Stimulated activated CD4-positive, alpha-beta T cell treated with anti-CD3 and anti-CD28 coated beads, Interleukin-12 subunit alpha, Interleukin-12 subunit beta, amount 100 ng/mL, for 24 hours (primary cell): ENCODE results near the gene CTNNA3.
"Not testable (repeated sequence)": the region's sequence is repeated elsewhere in the genome, so short reads cannot be mapped to it uniquely, and the experiment has no call there.

Source experiments
- DNase-seq, 2 experiments: peaks; one replicate each; pipeline ENCODE4 v3.0.0-alpha.2; 2020; ENCODE audit warnings: low read depth in 2 of 2

CTNNA3 gene

DNA sequence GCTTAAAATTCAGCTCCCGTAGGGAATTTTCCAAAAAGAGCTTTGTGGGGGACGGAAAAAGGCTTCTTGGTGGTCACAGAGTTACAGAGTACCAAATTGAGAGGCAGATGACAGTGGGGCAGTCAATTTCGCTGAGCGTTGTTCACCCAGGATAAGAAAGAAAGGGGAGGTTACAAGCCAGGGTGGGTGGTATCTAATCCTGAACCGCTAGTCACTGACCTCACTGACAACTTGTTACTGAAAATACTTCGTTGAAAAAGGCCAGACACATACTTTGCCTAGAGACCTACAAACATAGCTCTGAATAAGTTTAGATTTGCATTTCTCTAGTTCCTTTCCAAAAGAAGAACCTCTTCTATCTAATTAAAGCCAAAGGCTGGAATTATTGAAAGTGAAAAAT lies at the start of gene CTNNA3:
TSS of gene CTNNA3 (minus strand) at position 167 of the 400 bp plus-strand sequence.
- DNase-seq, result no peak

DNA sequence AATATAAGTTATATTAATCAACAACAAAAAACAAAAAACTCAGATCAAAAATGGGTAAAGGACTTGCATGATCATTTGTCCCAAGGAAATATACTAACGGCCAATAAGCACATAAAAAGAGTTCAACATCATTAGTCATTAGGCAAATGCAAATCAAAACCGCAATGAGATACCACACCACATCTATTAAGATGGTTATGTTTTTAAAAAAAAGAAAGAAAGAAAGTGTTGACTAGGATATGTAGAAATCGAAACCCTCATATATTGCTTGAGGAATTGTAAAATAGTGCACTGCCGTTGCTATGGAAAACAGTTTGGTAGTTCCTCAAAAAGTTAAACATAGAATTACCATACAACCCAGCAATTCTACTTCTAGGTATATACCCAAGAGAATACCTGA lies 39.4 kb upstream of the CTNNA3 start:
- DNase-seq, result no peak

DNA sequence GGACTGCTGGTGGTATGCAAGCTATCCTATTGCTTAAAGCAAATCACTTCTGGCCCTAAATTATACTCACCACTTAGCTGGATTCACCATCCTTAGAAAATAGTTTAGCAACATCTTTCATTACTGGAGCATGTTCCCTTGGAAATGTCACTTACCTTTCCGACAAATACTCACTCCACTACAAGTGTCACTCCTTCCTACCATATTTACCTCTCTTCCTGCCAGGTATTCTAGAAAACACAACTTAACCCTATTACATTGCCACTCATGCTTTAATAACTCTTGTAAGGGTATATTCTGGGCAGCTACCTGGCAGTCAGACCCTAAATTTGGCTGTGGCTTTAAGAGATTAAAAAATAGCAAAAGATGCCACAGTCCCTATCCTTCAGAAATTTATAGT lies 37.5 kb upstream of the CTNNA3 start:
- DNase-seq, result no peak

DNA sequence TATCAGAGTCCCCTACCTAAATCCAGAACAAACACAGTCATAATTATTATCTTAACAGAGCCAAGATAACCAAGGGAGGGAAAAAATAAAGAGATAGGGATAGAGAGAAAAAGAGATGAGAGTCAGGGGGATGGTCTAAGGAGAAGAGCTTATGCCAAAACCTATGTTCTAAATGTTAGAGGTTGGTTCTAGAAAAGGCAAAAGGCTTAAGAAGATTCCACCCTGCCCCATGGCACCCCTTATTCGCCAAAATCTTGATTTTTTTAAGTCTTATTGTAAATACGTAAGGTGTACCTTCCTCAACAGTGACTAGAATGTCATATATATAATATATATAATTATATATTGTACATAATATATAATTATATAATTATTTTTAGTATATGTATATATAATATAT lies 29.6 kb upstream of the CTNNA3 start:
- no peak for DNase-seq

DNA sequence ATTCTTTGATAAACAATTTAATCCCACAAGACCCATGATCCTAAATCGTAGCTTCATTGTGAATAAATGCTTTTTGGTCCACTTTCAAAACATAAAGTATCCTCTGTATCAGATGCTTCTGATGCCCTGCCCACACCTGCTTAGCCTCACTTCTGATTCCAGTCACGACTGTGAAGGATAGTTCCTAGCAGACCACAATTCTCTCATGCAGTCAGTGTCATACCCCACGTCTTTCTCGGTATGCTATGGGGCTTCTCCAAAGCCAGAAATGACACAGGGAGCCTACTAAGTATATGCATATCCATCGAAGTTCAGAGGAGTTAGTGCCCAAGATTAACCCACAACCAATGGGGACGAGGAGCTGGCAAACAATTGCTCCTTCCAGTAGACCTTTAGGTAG lies 27.6 kb upstream of the CTNNA3 start:
- no peak for DNase-seq

DNA sequence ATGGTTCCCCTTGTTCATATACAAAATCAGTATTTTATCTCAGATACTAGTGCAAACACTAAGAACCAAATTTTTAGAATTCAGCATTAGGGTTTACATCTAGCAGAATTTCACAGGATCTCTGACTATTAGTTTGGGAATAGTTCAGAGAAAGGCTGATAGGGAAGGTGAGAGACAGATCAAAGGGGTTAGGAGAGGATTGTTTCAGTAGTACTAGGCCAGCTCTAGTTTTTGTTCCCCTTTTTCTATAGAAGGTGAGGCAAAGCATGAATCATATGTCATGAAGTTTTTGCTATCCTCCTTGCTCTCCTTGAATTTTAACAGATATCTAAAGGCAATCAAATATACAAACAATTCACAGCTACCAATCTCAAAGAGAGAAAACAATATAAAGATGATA lies 26.1 kb upstream of the CTNNA3 start:
- DNase-seq, result no peak

DNA sequence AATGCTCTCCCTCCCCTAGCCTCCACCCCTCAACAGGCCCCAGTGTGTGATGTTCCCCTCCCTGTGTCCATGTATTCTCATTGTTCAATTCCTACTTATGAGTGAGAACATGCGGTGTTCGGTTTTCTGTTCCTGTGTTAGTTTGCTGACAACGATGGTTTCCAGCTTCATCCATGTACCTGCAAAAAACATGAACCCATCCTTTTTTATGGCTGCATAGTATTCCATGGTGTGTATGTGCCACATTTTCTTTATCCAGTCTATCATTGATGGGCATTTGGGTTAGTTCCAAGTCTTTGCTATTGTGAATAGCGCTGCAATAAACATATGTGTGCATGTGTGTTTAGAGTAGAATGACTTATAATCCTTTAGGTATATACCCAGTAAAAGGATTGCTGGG lies 20.5 kb upstream of the CTNNA3 start:
- not testable (repeated sequence) for DNase-seq

DNA sequence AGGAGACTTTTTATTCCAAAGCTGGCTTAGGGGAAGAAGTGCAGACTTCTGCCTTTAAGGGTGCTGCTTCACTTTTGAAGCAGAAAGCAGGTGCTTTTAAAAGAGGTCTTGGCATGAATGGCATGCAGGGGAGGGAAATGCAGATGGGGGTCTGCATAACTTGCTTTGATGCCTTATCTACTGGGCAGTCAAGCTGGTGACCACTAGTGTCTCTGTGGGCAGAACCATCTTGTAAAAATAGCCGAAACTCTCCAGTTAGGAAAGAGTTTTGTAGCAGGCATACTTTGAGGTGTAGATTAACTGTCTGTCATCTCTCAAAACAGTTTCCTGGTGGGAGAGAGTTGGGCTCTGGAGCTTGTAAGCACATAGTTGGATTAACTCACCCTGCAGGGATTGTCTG lies 9.9 kb upstream of the CTNNA3 start:
- DNase-seq, result no peak

DNA sequence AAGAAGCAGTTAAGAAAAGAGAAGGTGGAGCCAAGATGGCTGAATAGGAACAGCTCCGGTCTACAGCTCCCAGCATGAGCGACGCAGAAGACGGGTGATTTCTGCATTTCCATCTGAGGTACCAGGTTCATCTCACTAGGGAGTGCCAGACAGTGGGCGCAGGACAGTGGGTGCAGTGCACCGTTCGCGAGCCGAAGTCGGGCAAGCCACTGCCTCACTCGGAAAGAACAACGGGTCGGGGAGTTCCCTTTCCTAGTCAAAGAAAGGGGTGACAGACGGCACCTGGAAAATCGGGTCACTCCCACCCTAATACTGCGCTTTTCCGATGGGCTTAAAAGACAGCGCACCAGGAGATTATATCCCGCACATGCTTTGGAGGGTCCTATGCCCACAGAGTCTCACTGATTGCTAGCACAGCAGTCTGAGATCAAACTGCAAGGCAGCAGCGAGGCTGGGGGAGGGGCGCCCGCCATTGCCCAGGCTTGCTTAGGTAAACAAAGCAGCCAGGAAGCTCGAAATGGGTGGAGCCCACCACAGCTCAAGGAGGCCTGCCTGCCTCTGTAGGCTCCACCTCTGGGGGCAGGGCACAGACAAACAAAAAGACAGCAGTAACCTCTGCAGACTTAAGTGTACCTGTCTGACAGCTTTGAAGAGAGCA lies 3.7 kb upstream of the CTNNA3 start:
- not testable (repeated sequence) for DNase-seq

DNA sequence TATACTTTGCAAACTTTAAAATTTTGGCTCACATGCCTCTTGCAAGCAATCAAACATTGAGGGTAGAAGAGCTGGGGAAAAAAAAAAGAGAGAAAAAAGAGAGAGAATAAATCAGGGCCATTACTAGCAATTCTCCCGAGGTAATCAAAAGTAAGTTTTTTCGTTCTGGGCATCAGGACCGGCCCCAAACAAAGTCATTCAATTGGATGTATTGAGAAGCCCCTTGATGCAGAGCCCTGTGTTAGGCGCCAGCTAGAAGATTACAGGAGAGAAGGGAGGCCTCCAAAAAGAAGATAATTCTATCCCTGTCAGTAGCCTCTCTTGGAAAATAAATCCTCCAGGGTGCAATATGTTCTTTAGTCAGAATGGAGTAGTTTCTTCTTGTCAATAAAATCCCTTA lies 2.2 kb upstream of the CTNNA3 start:
- no peak for DNase-seq

DNA sequence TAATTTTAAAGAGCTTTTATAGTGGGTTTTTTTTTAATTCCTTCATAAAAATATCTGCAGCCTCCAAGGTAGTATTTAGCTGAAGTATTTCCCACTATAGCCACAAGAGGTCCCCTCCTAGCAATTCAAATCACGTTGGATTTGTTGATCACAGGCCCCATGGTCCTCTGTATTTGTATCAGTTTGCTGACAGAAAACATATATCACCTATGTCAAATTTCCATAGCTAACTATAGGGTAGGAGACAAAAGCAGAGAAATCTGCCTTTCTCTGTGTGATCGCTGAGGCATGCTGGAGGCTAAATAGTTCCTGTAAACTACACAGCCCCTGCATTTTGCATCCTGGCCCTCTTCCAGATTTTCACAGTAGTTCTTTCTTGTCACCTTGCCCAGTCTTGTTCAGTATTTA lies 1.7 kb upstream of the CTNNA3 start:
- DNase-seq, result no peak

DNA sequence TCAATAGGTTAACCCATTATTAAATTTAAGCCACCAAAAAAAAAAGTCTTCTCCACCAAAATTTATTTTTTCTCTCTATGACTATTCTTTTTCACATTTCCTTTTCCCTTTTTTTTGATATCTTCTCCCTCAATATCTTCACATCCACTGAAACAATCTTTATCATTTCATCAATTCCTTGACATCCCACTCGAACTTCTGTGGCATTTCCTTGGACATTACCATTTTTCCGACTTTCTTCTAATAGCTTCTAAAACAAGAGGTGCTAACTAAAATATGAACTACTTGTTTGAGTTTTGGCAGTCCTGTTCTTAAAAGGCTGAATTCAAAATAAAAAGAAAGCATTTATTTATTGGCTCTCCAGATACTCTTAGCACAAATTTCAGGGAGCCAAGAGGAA lies 684 bp upstream of the CTNNA3 start:
- DNase-seq, result no peak

DNA sequence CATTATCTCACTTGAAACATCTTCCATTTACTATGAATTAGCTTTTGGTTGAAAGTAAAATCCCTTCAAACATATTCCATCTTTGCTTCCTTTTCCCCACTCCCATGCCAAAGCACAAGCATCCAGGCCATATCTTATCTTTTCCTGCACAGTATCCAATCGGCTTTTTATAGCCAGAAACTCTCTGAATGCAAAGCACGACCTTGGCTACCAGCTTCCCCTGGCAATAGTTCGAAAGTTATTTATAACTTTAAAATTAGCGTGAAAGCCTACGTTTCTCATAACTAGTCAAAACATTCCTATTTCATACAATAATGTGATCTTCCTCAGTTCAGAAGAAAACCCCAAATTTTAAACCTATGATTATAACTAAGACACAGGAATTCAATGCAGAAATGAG lies 440 bp downstream of the CTNNA3 start:
- no peak for DNase-seq

DNA sequence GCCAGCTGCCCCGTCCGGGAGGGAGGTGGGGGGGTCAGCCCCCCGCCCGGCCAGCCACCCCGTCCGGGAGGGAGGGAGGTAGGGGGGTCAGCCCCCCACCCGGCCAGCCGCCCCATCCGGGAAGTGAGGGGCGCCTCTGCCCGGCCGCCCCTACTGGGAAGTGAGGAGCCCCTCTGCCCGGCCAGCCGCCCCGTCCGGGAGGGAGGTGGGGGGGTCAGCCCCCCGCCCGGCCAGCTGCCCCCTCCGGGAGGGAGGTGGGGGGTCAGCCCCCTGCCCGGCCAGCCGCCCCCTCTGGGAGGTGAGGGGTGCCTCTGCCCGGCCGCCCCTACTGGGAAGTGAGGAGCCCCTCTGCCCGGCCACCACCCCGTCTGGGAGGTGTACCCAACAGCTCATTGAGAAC lies 4.1 kb downstream of the CTNNA3 start:
- not testable (repeated sequence) for DNase-seq

DNA sequence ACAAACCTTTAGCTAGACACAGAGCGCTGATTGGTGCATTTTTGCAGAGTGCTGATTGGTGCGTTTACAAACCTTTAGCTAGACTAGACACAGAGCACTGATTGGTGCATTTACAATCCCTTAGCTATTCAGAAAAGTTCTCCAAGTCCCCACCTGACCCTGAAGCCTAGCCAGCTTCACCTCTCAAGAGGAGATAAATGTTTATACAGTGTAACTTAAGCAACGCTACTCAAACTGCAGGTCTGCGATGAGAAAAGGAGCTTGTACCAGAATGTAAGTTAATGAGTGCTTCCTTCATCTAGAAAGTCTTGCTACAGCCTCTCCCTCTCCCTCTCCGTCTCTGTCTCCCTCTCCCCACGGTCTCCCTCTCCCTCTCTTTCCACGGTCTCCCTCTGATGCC lies 5.5 kb downstream of the CTNNA3 start:
- not testable (repeated sequence) for DNase-seq

DNA sequence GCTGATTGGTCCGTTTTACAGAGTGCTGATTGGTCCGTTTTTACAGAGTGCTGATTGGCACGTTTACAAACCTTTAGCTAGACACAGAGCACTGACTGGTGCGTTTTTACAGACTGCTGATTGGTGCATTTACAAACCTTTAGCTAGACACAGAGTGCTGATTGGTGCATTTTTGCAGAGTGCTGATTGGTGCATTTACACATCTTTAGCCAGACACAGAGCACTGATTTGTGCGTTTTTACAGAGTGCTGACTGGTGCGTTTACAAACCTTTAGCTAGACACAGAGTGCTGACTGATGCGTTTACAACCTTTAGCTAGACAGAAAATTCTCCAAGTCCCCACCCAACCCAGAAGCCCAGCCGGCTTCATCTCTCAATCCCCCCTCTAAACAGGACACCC lies 11.9 kb downstream of the CTNNA3 start:
- DNase-seq, result not testable (repeated sequence)

DNA sequence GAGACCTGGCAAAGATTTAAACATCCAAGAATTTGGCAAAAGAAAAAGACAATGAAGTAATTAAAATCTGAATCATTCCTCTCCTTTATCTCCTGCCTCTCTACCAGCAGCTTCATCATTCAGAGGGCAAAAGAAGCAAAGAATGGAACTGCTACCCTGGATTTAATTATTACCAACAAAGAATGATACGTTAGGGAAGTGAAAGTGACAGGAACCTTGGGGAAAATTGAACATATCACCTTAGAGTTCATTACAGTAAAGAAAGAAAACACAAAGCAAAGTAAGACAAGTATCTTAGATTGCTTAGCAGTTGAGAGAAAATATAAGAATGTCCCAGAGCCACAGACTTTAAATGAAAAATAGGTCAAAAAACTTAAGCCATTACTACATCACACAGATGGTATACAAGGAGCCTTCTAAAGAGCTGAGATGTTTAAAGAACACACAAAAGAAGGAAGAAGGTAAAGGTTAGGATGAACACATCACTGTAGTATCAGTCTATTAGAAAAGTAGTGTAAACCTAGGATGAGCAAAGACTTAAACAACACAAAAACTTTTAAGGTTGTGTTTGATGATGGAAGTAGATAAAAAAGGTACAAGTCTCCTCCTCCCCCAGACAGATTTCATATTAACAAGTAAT lies 17.5 kb downstream of the CTNNA3 start:
- DNase-seq, result no peak

DNA sequence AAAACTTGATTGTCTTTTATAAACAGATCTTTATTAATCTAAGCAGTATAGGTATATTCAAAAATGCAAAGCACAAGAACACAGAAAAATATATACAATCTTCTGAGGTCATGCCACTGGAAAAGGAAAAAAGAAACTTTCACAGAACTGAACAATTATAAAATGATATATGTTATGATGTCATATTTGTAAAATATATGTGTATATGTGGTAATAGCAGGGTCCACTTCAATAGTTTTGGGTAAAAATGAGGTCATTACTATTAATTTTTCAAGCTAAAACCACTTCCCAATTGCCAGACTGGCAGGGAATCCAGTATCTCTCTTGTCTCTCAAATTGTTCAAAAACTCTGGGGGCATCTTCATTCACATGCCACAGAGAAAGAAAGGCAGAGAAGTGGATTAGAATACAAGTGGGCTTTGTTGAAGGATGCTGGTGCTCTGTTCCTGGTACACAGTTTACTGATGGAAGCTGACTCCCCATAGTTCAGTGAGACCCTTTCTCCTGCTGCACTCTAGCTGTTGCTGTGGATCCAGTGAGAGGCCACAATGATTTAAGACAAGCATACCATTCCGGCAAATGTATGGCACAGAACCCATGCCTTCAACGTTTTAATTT lies 19.7 kb downstream of the CTNNA3 start:
- no peak for DNase-seq

DNA sequence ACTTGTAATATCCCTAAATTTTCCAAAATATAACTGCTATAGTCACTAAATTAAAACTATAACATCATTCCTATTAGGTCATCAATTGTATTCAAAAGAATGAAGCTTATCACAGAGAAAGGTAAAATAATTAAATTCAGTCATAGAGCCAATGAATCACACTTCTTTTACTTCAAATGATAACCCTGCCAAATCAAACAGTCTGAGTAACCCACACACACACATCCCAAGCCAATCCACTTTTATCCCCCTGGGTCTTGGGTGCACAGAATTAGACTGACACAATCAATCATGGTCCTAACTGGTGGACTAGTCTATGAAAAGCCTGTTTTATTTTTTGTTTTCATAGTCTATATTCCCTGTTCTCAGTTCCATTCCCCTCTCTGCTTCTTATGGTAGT lies 25.6 kb downstream of the CTNNA3 start:
- DNase-seq, result no peak

DNA sequence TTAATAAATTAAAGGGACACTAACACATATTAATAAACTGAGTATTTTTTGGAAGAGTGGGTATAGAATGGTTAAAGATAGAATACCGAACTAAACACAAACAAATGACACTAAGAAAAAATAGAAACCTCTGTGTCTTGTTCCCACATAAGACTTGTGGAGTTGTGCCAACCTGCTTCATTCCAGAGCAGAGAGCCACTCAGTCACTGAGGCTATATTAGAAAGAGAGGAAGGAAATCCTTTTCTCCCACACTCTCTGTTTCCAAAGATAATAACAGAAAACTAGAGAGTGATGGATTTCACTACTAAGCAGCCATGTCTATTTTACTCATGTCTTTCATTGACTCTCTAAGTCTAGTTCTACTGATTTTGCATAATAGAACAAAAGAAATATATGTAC lies 26.0 kb downstream of the CTNNA3 start:
- no peak for DNase-seq

DNA sequence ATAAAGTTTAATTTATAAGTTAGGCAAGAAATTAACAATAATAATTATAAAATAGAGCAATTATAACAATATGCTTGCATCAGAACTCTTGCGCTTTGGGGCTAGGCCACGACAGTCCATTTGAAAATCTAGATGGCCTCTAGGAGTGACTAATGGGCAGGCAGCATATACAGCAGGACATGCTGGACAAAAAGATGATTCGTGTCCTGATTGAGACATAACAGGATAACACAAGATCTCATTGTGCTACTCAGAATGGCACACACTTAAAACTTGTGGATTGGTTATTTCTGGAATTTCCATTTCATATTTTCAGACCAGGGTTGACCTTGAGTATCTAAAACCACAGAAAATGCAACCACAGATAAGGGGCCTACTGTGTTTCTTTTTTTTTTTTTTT lies 27.5 kb downstream of the CTNNA3 start:
- DNase-seq, result no peak

DNA sequence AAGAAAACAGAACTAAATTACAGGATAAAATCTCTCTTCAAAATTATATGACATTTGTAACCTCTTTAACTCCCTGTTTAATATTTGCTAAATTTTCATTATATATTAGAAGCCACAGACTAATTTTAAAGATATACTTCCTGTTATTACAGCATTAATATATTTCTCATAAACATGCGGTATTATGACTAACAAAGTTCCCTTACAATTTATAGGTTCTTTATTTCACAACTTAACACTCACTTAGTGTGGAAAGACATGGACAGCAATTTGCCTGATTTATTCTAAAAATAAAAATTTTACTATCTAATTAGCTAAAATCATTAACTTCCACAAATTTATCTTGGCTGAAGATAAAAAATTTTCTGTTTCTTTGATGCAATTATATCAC lies 29.0 kb downstream of the CTNNA3 start:
- DNase-seq, result no peak

DNA sequence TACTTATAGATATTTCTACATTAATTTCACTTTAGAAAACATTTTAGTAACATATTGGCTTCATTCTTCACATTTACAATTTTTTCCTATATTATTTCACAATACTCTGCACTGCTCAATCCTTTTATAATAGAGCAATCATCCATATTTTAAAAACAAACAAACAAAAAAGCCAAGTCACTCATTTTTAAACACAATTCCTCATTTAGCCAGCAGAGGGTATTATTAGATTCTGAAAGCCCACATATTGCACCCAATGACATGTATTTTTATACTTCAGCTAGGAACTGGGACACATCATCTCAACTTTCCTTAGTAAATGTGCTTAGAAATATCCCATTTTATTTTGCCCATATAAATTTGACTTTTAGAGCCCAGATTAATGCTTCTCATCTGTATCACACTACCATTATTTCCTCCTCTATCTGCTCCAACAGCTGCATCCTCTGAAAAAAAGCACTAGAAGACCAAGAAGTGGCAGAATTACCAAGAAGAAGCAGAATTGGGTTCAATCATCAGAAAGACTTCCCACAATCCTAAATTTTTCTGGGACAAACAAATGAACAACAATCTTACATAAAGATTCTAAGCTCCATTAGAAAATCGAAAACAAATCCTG lies 29.5 kb downstream of the CTNNA3 start:
- no peak for DNase-seq
